Measurements from ENCODE around the gene KCNIP4.

KCNIP4 gene

GRCh38 chr4:21742326-21742725, 206.2 kb downstream of the KCNIP4 start:
- H3K36me3 Mint-ChIP-seq (ENCODE audit: low read depth): no peaks in the 10 kb centered on the region
- H3K27ac Mint-ChIP-seq: no peak overlapping the region
- no peaks in the 10 kb centered on the region for H3K27me3 Mint-ChIP-seq
- H3K4me3 Mint-ChIP-seq: no peak overlapping the region
- ATAC-seq: no peak
- no peaks in the 10 kb centered on the region for H3K4me1 Mint-ChIP-seq
- no peaks in the 10 kb centered on the region for H3K9me3 Mint-ChIP-seq
- DNase-seq: no peak

GRCh38 chr4:21738821-21739220, 209.8 kb downstream of the KCNIP4 start:
- DNase-seq: no peak
- no peaks in the 10 kb centered on the region for H3K9me3 Mint-ChIP-seq
- no peaks in the 10 kb centered on the region for H3K27me3 Mint-ChIP-seq
- no peak overlapping the region for H3K27ac Mint-ChIP-seq
- H3K4me1 Mint-ChIP-seq: no peaks in the 10 kb centered on the region
- no peaks in the 10 kb centered on the region for H3K36me3 Mint-ChIP-seq (ENCODE audit: low read depth)
- H3K4me3 Mint-ChIP-seq: no peak overlapping the region
- no peak for ATAC-seq

- Mint-ChIP-seq H3K4me1 (no peaks in the 10 kb centered on the region), H3K27me3 (no peaks in the 10 kb centered on the region), H3K4me3 (no peak overlapping the region), H3K9me3 (no peaks in the 10 kb centered on the region), H3K36me3 (ENCODE audit: low read depth) (no peaks in the 10 kb centered on the region), H3K27ac (no peak overlapping the region)
- DNase-seq (no peak), ATAC-seq (no peak)
Observed at GRCh38 chr4:21735866-21736265, 212.7 kb downstream of the KCNIP4 start.

GRCh38 chr4:21733894-21734630, 214.5 kb downstream of the KCNIP4 start:
- Mint-ChIP-seq H3K27me3 (no peaks in the 10 kb centered on the region), H3K27ac (no peak overlapping the region), H3K36me3 (ENCODE audit: low read depth) (no peaks in the 10 kb centered on the region), H3K4me3 (no peak overlapping the region), H3K9me3 (no peaks in the 10 kb centered on the region), H3K4me1 (no peaks in the 10 kb centered on the region)
- ATAC-seq (no peak), DNase-seq (no peak)

- Mint-ChIP-seq H3K4me3 (no peak overlapping the region), H3K27me3 (peaks cover 2% of the 10 kb centered on the region), H3K9me3 (no peaks in the 10 kb centered on the region), H3K36me3 (ENCODE audit: low read depth) (no peaks in the 10 kb centered on the region), H3K4me1 (no peaks in the 10 kb centered on the region), H3K27ac (no peak overlapping the region)
- DNase-seq (no peak), ATAC-seq (no peak)
Observed at GRCh38 chr4:21728304-21728703, 220.3 kb downstream of the KCNIP4 start.

GRCh38 chr4:21726255-21726815, 222.2 kb downstream of the KCNIP4 start:
- H3K4me3 Mint-ChIP-seq: no peak overlapping the region
- no peaks in the 10 kb centered on the region for H3K9me3 Mint-ChIP-seq
- DNase-seq (no peak), ATAC-seq (no peak)
- H3K27me3 Mint-ChIP-seq: peaks cover 2% of the 10 kb centered on the region
- no peaks in the 10 kb centered on the region for H3K36me3 Mint-ChIP-seq (ENCODE audit: low read depth)
- H3K27ac Mint-ChIP-seq: no peak overlapping the region
- H3K4me1 Mint-ChIP-seq: no peaks in the 10 kb centered on the region

GRCh38 chr4:21722157-21722839, 226.3 kb downstream of the KCNIP4 start:
- no peaks in the 10 kb centered on the region for H3K4me1 Mint-ChIP-seq

GRCh38 chr4:21716531-21716930, 232.0 kb downstream of the KCNIP4 start:
- no peak overlapping the region for H3K27ac Mint-ChIP-seq
- no peak for DNase-seq
- H3K36me3 Mint-ChIP-seq (ENCODE audit: low read depth): no peaks in the 10 kb centered on the region
- ATAC-seq: no peak
- no peaks in the 10 kb centered on the region for H3K4me1 Mint-ChIP-seq
- H3K27me3 Mint-ChIP-seq: no peaks in the 10 kb centered on the region
- no peak overlapping the region for H3K4me3 Mint-ChIP-seq
- H3K9me3 Mint-ChIP-seq: peaks cover 4% of the 10 kb centered on the region

More at GRCh38 chr4:21722157-21722839, 226.3 kb downstream of the KCNIP4 start:
- DNase-seq (no peak), ATAC-seq (no peak)
- no peaks in the 10 kb centered on the region for H3K9me3 Mint-ChIP-seq
- no peak overlapping the region for H3K4me3 Mint-ChIP-seq
- H3K36me3 Mint-ChIP-seq (ENCODE audit: low read depth): no peaks in the 10 kb centered on the region
- H3K27me3 Mint-ChIP-seq: no peaks in the 10 kb centered on the region
- no peak overlapping the region for H3K27ac Mint-ChIP-seq

- no peak for ATAC-seq
- Mint-ChIP-seq H3K27ac (no peak overlapping the region), H3K27me3 (no peaks in the 10 kb centered on the region)
Observed at GRCh38 chr4:21710179-21710835, 238.3 kb downstream of the KCNIP4 start.

GRCh38 chr4:21709761-21710160, 238.8 kb downstream of the KCNIP4 start:
- no peaks in the 10 kb centered on the region for H3K27me3 Mint-ChIP-seq
- H3K27ac Mint-ChIP-seq: no peak overlapping the region
- no peak for ATAC-seq
- no peak for DNase-seq
- no peak overlapping the region for H3K4me3 Mint-ChIP-seq
- H3K9me3 Mint-ChIP-seq: no peaks in the 10 kb centered on the region
- no peaks in the 10 kb centered on the region for H3K36me3 Mint-ChIP-seq (ENCODE audit: low read depth)
- H3K4me1 Mint-ChIP-seq: no peaks in the 10 kb centered on the region

More at GRCh38 chr4:21710179-21710835, 238.3 kb downstream of the KCNIP4 start:
- Mint-ChIP-seq H3K4me3 (no peak overlapping the region), H3K4me1 (no peaks in the 10 kb centered on the region), H3K36me3 (ENCODE audit: low read depth) (no peaks in the 10 kb centered on the region), H3K9me3 (no peaks in the 10 kb centered on the region)
- no peak for DNase-seq

- no peak for ATAC-seq
Observed at GRCh38 chr4:21709031-21709430, 239.5 kb downstream of the KCNIP4 start.

GRCh38 chr4:21699446-21699845, 249.1 kb downstream of the KCNIP4 start:
- Mint-ChIP-seq H3K9me3 (no peaks in the 10 kb centered on the region), H3K36me3 (ENCODE audit: low read depth) (no peaks in the 10 kb centered on the region), H3K4me1 (no peaks in the 10 kb centered on the region), H3K27me3 (peaks cover 2% of the 10 kb centered on the region), H3K27ac (no peak overlapping the region), H3K4me3 (no peak overlapping the region)
- no peak for DNase-seq
- no peak for ATAC-seq

More at GRCh38 chr4:21709031-21709430, 239.5 kb downstream of the KCNIP4 start:
- Mint-ChIP-seq H3K27me3 (no peaks in the 10 kb centered on the region), H3K27ac (no peak overlapping the region), H3K4me3 (no peak overlapping the region), H3K4me1 (no peaks in the 10 kb centered on the region), H3K36me3 (ENCODE audit: low read depth) (no peaks in the 10 kb centered on the region), H3K9me3 (no peaks in the 10 kb centered on the region)
- no peak for DNase-seq

- Mint-ChIP-seq H3K27me3 (peaks cover 2% of the 10 kb centered on the region), H3K27ac (no peak overlapping the region), H3K4me1 (no peaks in the 10 kb centered on the region), H3K36me3 (ENCODE audit: low read depth) (no peaks in the 10 kb centered on the region), H3K4me3 (no peak overlapping the region), H3K9me3 (no peaks in the 10 kb centered on the region)
- DNase-seq (no peak), ATAC-seq (no peak)
Observed at GRCh38 chr4:21697583-21697982, 251.0 kb downstream of the KCNIP4 start.

- ATAC-seq: no peak
- Mint-ChIP-seq H3K36me3 (ENCODE audit: low read depth) (no peaks in the 10 kb centered on the region), H3K27ac (no peak overlapping the region), H3K27me3 (peaks cover 2% of the 10 kb centered on the region), H3K4me1 (no peaks in the 10 kb centered on the region), H3K4me3 (no peak overlapping the region), H3K9me3 (peaks cover 7% of the 10 kb centered on the region)
- DNase-seq: no peak
Observed at GRCh38 chr4:21695141-21695540, 253.4 kb downstream of the KCNIP4 start.

GRCh38 chr4:21692241-21692640, 256.3 kb downstream of the KCNIP4 start:
- Mint-ChIP-seq H3K27me3 (peaks cover 2% of the 10 kb centered on the region), H3K36me3 (ENCODE audit: low read depth) (no peaks in the 10 kb centered on the region), H3K27ac (no peak overlapping the region), H3K4me3 (no peak overlapping the region), H3K4me1 (no peaks in the 10 kb centered on the region), H3K9me3 (peaks cover 7% of the 10 kb centered on the region)
- ATAC-seq (no peak), DNase-seq (no peak)
